NK-92 (cell line): ENCODE results near the gene SLC25A30.

Experiments
- DNase-seq: peaks from one replicate; lab custom pipeline; 2025; ENCODE audit not compliant: unreplicated experiment; lab: John Stamatoyannopoulos, UW

The SLC25A30 gene

GRCh38 chr13:45417790-45418534 lies at the start of gene SLC25A30:
SLC25A30 (minus strand) TSS chr13:45418373; CDS start chr13:45411425, 6,948 bp downstream.
- peak; percentile 41 for DNase-seq

GRCh38 chr13:45466359-45466758 lies 48.2 kb upstream of the SLC25A30 start:
- no peak for DNase-seq

GRCh38 chr13:45464687-45465453 lies 46.7 kb upstream of the SLC25A30 start, which contains the start of gene COG3:
COG3 (plus strand) TSS chr13:45464939; CDS start chr13:45465037, 98 bp downstream.
- peak; percentile 43 for DNase-seq

- DNase-seq, result no peak
These were observed 46.0 kb upstream of the SLC25A30 start for GRCh38 chr13:45464141-45464686.

- DNase-seq, result no peak
These were observed 38.2 kb upstream of the SLC25A30 start for GRCh38 chr13:45456196-45456972.

- no peak for DNase-seq
These were observed 36.0 kb upstream of the SLC25A30 start for GRCh38 chr13:45454204-45454603.

GRCh38 chr13:45451282-45451681 lies 33.1 kb upstream of the SLC25A30 start:
- DNase-seq, result no peak

- DNase-seq, result no peak
These were observed 30.9 kb upstream of the SLC25A30 start for GRCh38 chr13:45448965-45449559.

GRCh38 chr13:45447050-45447661 lies 29.0 kb upstream of the SLC25A30 start:
- DNase-seq, result no peak

- no peak for DNase-seq
These were observed 28.0 kb upstream of the SLC25A30 start for GRCh38 chr13:45446181-45446580.

GRCh38 chr13:45445053-45445452 lies 26.9 kb upstream of the SLC25A30 start:
- no peak for DNase-seq

- DNase-seq, result no peak
These were observed 23.5 kb upstream of the SLC25A30 start for GRCh38 chr13:45441633-45442032.

GRCh38 chr13:45439781-45440462 lies 21.7 kb upstream of the SLC25A30 start:
- DNase-seq, result no peak

- no peak for DNase-seq
These were observed 20.8 kb upstream of the SLC25A30 start for GRCh38 chr13:45439008-45439407.

GRCh38 chr13:45437947-45438346 lies 19.8 kb upstream of the SLC25A30 start:
- no peak for DNase-seq

GRCh38 chr13:45436953-45437352 lies 18.8 kb upstream of the SLC25A30 start:
- no peak for DNase-seq

GRCh38 chr13:45436332-45436731 lies 18.2 kb upstream of the SLC25A30 start:
- DNase-seq, result no peak

GRCh38 chr13:45434556-45435371 lies 16.6 kb upstream of the SLC25A30 start:
- no peak for DNase-seq

- DNase-seq, result no peak
These were observed 15.2 kb upstream of the SLC25A30 start for GRCh38 chr13:45433381-45433790.
